Testis (tissue), 2 donors: Measurements from ENCODE around the gene CNGA3.

Experiments used
- POLR2A ChIP-seq: fragments of 450-650 bp; IDR thresholded peaks from one replicate; pipeline ENCODE4 v1.6.1; 2017; ENCODE audit warnings: antibody characterized with exemption, mild to moderate bottlenecking, moderate library complexity
- TF ChIP-seq, protein P1 (sequence below), 3 experiments: fragments of 450-650 bp in 2 of 3; fragments of 200-600 bp in 1 of 3; sonication (generic) in 1 of 3; IDR thresholded peaks; one replicate each; pipeline ENCODE4 v1.5.1; 2016 to 2019; ENCODE audit warnings: antibody characterized with exemption in 3 of 3, mild to moderate bottlenecking in 2 of 3, moderate library complexity in 1 of 3

DNA sequence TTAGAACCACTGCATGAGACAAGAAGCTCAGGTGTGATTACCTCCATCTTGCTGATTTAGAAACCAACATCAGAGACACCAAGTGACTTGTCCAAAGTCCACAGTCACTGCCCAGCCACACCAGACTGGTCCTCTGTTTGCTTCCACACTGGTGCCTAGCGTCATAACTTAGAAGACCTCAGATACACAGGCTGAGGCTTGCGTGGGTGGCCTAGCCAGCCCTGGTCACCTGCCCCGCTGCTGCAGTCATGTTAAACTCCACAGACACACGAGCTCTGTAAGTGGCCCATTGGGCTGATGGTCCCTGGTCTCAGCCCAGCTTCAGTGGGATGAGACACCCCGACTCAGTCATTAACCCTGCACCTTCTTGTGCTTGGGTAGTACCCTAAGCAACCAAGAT is 47.1 kb downstream of the CNGA3 start:
- TF ChIP-seq, protein P1, sequence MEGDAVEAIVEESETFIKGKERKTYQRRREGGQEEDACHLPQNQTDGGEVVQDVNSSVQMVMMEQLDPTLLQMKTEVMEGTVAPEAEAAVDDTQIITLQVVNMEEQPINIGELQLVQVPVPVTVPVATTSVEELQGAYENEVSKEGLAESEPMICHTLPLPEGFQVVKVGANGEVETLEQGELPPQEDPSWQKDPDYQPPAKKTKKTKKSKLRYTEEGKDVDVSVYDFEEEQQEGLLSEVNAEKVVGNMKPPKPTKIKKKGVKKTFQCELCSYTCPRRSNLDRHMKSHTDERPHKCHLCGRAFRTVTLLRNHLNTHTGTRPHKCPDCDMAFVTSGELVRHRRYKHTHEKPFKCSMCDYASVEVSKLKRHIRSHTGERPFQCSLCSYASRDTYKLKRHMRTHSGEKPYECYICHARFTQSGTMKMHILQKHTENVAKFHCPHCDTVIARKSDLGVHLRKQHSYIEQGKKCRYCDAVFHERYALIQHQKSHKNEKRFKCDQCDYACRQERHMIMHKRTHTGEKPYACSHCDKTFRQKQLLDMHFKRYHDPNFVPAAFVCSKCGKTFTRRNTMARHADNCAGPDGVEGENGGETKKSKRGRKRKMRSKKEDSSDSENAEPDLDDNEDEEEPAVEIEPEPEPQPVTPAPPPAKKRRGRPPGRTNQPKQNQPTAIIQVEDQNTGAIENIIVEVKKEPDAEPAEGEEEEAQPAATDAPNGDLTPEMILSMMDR (IDR thresholded peaks at IDR 0.05) = no peak
- no peak for TF ChIP-seq POLR2A
